HAP-1 (cell line): ENCODE data around the gene AIMP1.
"Not testable (repeated sequence)": the region's sequence is repeated elsewhere in the genome, so short reads cannot be mapped to it uniquely, and the experiment has no call there.

Experiments
- DNase-seq, 2 experiments: peaks; one replicate each; pipeline ENCODE4 v3.0.0-alpha.2; 2016 to 2020; ENCODE audit warnings: low spot score in 2 of 2
- H3K27me3 ChIP-seq: fragments of 250-450 bp; sonication (Bioruptor Pico); 2 replicates; pipeline ENCODE4 v1.5.1; 2020; ENCODE audit warnings: low read depth, mild to moderate bottlenecking, moderate library complexity
- H3K36me3 ChIP-seq: fragments of 250-450 bp; sonication (Bioruptor Pico); replicated peaks from 2 replicates; pipeline ENCODE4 v1.5.1; 2020; ENCODE audit warnings: mild to moderate bottlenecking
- H3K4me1 ChIP-seq: fragments of 250-450 bp; sonication (Bioruptor Pico); 2 replicates; pipeline ENCODE4 v1.5.1; 2020; ENCODE audit warnings: mild to moderate bottlenecking
- H3K4me3 ChIP-seq: fragments of 250-450 bp; sonication (Bioruptor Pico); 2 replicates; pipeline ENCODE4 v1.5.1; 2020; ENCODE audit warnings: mild to moderate bottlenecking, moderate library complexity
- H3K9me3 ChIP-seq: fragments of 250-450 bp; sonication (Bioruptor Pico); 2 replicates; pipeline ENCODE4 v1.5.1; 2020; ENCODE audit warnings: mild to moderate bottlenecking, moderate library complexity
- in situ Hi-C: fragments of 300-500 bp; cut with MboI; formaldehyde crosslinking; loops from 3 replicates; pipeline ENCODE4 v1.14.3; 2020; ENCODE audit warnings: low sequenced_read_pairs, inconsistent platforms, mixed read lengths

Gene AIMP1

DNA sequence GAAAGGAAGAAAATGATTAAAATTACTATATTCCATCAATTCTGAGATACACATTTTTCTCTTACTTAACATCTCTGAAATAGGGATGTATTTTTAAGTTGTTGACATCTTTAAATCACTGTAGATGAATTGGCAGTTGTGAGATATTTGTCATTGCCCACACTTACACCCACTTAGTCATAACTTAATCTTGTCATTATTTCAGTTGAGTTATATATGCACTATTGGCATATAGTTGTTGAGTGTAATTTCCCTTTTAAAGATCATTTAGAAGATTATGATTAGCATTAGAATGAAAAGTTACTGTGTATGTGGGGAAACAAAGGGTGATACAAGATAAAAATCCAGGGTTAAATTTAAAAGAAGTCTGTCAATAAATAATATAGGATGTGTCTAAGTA lies 2.2 kb downstream of the AIMP1 start:
- H3K4me3 ChIP-seq, result no peak overlapping the region
- peak in 1 of 2 experiments; percentile 65 for DNase-seq
- peaks cover 26% of the 10 kb centered on the region for H3K4me1 ChIP-seq
- H3K36me3 ChIP-seq, result no peaks in the 10 kb centered on the region; the same call in 1 of the 2 replicates
- no peaks in the 10 kb centered on the region for H3K9me3 ChIP-seq
- H3K27me3 ChIP-seq, result no peaks in the 10 kb centered on the region
- in situ Hi-C loops, result no loop called here

DNA sequence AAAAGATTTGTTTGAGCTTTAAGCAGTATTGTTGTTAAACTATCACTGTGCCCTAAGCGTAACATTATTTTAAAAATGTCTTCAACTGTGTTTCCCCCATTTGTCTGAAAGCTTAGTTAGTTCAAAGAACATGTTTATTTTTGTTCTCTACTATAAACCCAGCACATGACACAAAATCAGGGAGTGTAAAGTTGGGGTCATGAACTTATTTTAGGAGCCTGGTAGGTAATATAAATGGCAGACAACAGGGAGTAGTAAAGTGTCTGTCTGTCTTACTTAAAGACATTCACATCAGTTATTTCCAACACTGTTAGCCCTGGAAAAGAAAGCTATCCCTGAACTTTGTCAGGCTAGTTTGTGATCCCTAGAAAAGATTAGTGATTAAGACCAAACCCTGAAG lies 3.9 kb downstream of the AIMP1 start:
- no peaks in the 10 kb centered on the region; the same call in 1 of the 2 replicates for H3K36me3 ChIP-seq
- no peaks in the 10 kb centered on the region for H3K9me3 ChIP-seq
- in situ Hi-C loops, result no loop called here
- no peak for DNase-seq
- no peak overlapping the region for H3K4me3 ChIP-seq
- peaks cover 25% of the 10 kb centered on the region for H3K4me1 ChIP-seq
- H3K27me3 ChIP-seq, result no peaks in the 10 kb centered on the region

DNA sequence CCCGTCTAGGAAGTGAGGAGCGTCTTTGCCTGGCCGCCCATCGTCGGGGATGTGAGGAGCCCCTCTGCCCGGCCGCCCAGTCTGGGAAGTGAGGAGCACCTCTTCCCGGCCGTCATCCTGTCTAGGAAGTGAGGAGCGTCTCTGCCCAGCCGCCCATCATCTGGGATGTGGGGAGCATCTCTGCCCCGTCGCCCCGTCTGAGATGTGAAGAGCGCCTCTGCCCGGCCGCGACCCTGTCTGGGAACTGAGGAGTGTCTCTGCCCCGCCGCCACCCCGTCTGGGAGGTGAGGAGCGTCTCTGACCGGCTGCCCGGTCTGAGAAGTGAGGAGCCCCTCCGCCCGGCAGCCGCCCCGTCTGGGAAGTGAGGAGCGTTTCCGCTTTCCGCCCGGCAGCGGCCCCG lies 4.8 kb downstream of the AIMP1 start:
- in situ Hi-C loops, DNase-seq, H3K4me3 ChIP-seq, H3K9me3 ChIP-seq, H3K36me3 ChIP-seq, H3K27me3 ChIP-seq: not testable (repeated sequence)
- H3K4me1 ChIP-seq, result peaks cover 25% of the 10 kb centered on the region

GRCh38 chr4:106321814-106322213 lies 5.5 kb downstream of the AIMP1 start:
- peaks cover 25% of the 10 kb centered on the region for H3K4me1 ChIP-seq
- DNase-seq, result peak in 1 of 2 experiments; percentile 25
- H3K27me3 ChIP-seq, H3K4me3 ChIP-seq, in situ Hi-C loops, H3K36me3 ChIP-seq, H3K9me3 ChIP-seq: not testable (repeated sequence)

- Histone ChIP-seq H3K9me3 (no peaks in the 10 kb centered on the region), H3K36me3 (peaks cover 18% of the 10 kb centered on the region), H3K27me3 (no peaks in the 10 kb centered on the region), H3K4me3 (no peak overlapping the region), H3K4me1 (peaks cover 17% of the 10 kb centered on the region)
- in situ Hi-C loops, result no loop called here
- no peak for DNase-seq
Observed at GRCh38 chr4:106323119-106323518, 6.8 kb downstream of the AIMP1 start.

GRCh38 chr4:106325800-106326199 lies 9.4 kb downstream of the AIMP1 start:
- in situ Hi-C loops, result no loop called here
- H3K4me3 ChIP-seq, result no peak overlapping the region
- H3K4me1 ChIP-seq, result peaks cover 7% of the 10 kb centered on the region
- no peaks in the 10 kb centered on the region for H3K27me3 ChIP-seq
- peaks cover 33% of the 10 kb centered on the region for H3K36me3 ChIP-seq
- no peaks in the 10 kb centered on the region for H3K9me3 ChIP-seq
- DNase-seq, result no peak

DNA sequence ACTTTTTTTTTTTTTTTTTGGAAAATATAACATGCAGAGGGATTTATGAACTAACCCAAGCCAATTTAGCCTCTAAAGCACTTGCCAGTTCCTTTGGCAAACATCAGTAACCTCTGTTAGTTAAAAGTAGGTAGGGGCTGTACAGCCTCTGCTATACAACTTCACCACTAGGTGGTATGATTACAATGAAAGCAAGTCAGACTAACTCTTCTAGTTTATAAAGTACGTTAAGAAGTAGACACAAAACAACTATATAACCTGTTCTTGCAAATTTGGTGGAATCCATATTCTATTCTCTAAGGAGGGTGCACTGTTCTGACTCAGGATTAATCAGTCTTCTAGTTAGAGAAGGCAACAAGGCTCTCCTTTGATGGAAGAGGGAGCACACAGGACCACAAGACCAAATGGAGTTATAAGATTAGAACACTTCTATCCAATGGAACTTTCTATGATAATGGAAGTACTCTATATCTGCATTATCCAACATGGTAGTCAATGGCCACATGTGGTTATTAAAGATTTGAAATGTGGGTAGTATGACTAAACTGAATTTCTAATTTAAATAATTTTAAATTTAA lies 12.8 kb downstream of the AIMP1 start:
- Histone ChIP-seq H3K4me3 (no peak overlapping the region), H3K27me3 (no peaks in the 10 kb centered on the region), H3K4me1 (peaks cover 2% of the 10 kb centered on the region; the same call in 1 of the 2 replicates), H3K36me3 (peaks cover 61% of the 10 kb centered on the region), H3K9me3 (no peaks in the 10 kb centered on the region)
- DNase-seq, result peak in 1 of 2 experiments; percentile 58
- in situ Hi-C loops, result no loop called here

DNA sequence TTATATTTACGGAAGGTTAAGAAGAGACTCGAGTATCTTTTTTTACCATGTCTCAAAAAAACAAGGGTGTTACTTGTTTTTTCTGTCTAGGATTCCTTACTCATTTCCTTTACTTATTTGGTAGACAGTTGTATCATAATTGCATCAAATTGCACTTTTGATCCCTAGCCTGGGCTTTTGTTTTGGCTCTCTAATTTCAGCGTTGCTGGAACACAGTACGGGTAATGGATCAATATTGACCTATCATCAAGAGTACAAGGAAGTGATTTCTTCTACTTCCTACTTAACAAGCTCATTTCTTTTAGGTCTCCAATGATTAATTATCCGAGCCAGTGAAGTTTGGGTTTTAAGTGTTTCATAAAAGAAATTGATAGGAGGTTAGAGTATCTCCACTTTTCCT lies 16.8 kb downstream of the AIMP1 start:
- H3K36me3 ChIP-seq, result peaks cover 61% of the 10 kb centered on the region
- in situ Hi-C loops, result no loop called here

GRCh38 chr4:106334741-106335470 lies 18.6 kb downstream of the AIMP1 start:
- no peak for DNase-seq
- Histone ChIP-seq H3K9me3 (no peaks in the 10 kb centered on the region), H3K4me1 (no peaks in the 10 kb centered on the region), H3K27me3 (no peaks in the 10 kb centered on the region), H3K4me3 (no peak overlapping the region), H3K36me3 (peaks cover 57% of the 10 kb centered on the region)
- in situ Hi-C loops, result no loop called here

More for the DNA sequence above, 16.8 kb downstream of the AIMP1 start:
- Histone ChIP-seq H3K27me3 (no peaks in the 10 kb centered on the region), H3K4me3 (no peak overlapping the region), H3K9me3 (no peaks in the 10 kb centered on the region), H3K4me1 (no peaks in the 10 kb centered on the region)
- no peak for DNase-seq

GRCh38 chr4:106336618-106337017 lies 20.3 kb downstream of the AIMP1 start:
- H3K36me3 ChIP-seq, result peaks cover 51% of the 10 kb centered on the region
- H3K4me1 ChIP-seq, result no peaks in the 10 kb centered on the region
- in situ Hi-C loops, result no loop called here
- no peaks in the 10 kb centered on the region for H3K9me3 ChIP-seq
- no peaks in the 10 kb centered on the region for H3K27me3 ChIP-seq
- no peak overlapping the region for H3K4me3 ChIP-seq
- DNase-seq, result no peak

DNA sequence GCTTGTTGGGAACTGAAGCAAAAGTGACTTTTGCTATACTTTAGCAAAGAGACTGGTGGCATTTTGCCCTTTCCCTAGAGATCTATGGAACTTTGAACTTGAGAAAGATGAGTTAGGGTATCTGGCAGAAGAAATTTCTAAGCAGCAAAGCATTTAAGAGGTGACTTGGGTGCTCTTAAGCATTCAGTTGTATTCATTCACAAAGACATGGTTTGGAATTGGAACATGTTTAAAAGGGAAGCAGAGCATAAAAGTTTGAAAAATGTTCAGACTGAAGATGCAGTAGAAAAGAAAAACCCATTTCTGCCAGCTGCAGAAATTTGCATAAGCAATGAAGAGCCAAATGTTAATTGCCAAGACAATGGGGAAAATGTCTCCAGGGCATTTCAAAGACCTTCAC lies 21.6 kb downstream of the AIMP1 start:
- no peaks in the 10 kb centered on the region for H3K27me3 ChIP-seq
- H3K36me3 ChIP-seq, result peaks cover 45% of the 10 kb centered on the region
- DNase-seq, result no peak
- in situ Hi-C loops, result no loop called here
- no peaks in the 10 kb centered on the region for H3K9me3 ChIP-seq
- H3K4me3 ChIP-seq, result no peak overlapping the region
- H3K4me1 ChIP-seq, result no peaks in the 10 kb centered on the region

GRCh38 chr4:106338671-106339070 lies 22.3 kb downstream of the AIMP1 start:
- H3K4me3 ChIP-seq, result no peak overlapping the region
- no peak for DNase-seq
- H3K9me3 ChIP-seq, result no peaks in the 10 kb centered on the region
- H3K4me1 ChIP-seq, result no peaks in the 10 kb centered on the region
- H3K27me3 ChIP-seq, result no peaks in the 10 kb centered on the region
- peaks cover 38% of the 10 kb centered on the region for H3K36me3 ChIP-seq
- in situ Hi-C loops, result no loop called here

DNA sequence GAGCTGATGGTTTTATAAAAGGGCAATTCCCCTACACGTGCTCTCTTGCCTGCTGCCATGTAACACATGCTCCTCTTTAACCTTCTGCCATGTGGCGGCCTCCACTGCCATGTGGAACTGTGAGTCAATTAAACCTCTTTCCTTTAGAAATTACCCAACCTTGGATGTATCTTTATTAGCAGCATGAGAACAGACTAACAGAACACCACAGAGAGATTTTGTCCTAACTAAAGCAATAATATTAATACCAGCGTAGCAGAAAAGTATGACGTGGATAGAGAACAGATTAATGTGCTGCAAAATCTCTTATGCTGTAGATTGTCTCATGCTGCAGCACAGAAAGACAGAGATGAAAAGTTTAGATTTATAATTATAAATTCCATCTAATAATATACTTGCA lies 23.1 kb downstream of the AIMP1 start:
- H3K27me3 ChIP-seq, result no peaks in the 10 kb centered on the region
- H3K4me1 ChIP-seq, result peaks cover 3% of the 10 kb centered on the region; the same call in 1 of the 2 replicates
- in situ Hi-C loops, result no loop called here
- no peak overlapping the region for H3K4me3 ChIP-seq
- peaks cover 34% of the 10 kb centered on the region for H3K36me3 ChIP-seq
- no peaks in the 10 kb centered on the region for H3K9me3 ChIP-seq
- no peak for DNase-seq

GRCh38 chr4:106340774-106341173 lies 24.4 kb downstream of the AIMP1 start:
- DNase-seq, result no peak
- peaks cover 7% of the 10 kb centered on the region for H3K4me1 ChIP-seq
- H3K4me3 ChIP-seq, result no peak overlapping the region
- no peaks in the 10 kb centered on the region for H3K27me3 ChIP-seq
- no peaks in the 10 kb centered on the region for H3K9me3 ChIP-seq
- peaks cover 34% of the 10 kb centered on the region for H3K36me3 ChIP-seq
- in situ Hi-C loops, result no loop called here
